ENCODE data around the gene RFC4.

The RFC4 gene

GRCh38 chr3:186789554-186790260 lies 16.6 kb downstream of the RFC4 start:
- Histone ChIP-seq H3K27me3 (ENCODE audit: control insufficient read depth in 5 of 5, insufficient read depth in 4 of 5, low read length in 5 of 5) (no peaks in the 10 kb centered on the region), H3K4me3 (ENCODE audit: low read depth in 1 of 5, low read length in 5 of 5) (no peak overlapping the region), H3K27ac (ENCODE audit: low read depth, low read length) (no peak overlapping the region), H3K4me1 (ENCODE audit: control insufficient read depth in 5 of 5, insufficient read depth in 5 of 5, low read length in 5 of 5) (peaks cover 6 to 39% (median 33%) of the 10 kb centered on the region in 5 donors), H3K9me3 (ENCODE audit: control insufficient read depth in 5 of 5, low read length in 5 of 5) (no peaks in the 10 kb centered on the region), H3K36me3 (ENCODE audit: control insufficient read depth in 5 of 5, insufficient read depth in 5 of 5, low read length in 5 of 5) (peaks cover 58 to 76% (median 64%) of the 10 kb centered on the region in 5 donors), H3K9ac (ENCODE audit: low read length in 5 of 5) (no peak overlapping the region)

- Histone ChIP-seq H3K4me3 (ENCODE audit: low read depth in 1 of 5, low read length in 5 of 5) (no peak overlapping the region), H3K27me3 (ENCODE audit: control insufficient read depth in 5 of 5, insufficient read depth in 4 of 5, low read length in 5 of 5) (no peaks in the 10 kb centered on the region), H3K4me1 (ENCODE audit: control insufficient read depth in 5 of 5, insufficient read depth in 5 of 5, low read length in 5 of 5) (peaks cover 7 to 44% (median 41%) of the 10 kb centered on the region in 5 donors), H3K36me3 (ENCODE audit: control insufficient read depth in 5 of 5, insufficient read depth in 5 of 5, low read length in 5 of 5) (peaks cover 54 to 73% (median 65%) of the 10 kb centered on the region in 5 donors), H3K27ac (ENCODE audit: low read depth, low read length) (no peak overlapping the region), H3K9me3 (ENCODE audit: control insufficient read depth in 5 of 5, low read length in 5 of 5) (no peaks in the 10 kb centered on the region), H3K9ac (ENCODE audit: low read length in 5 of 5) (no peak overlapping the region)
These were observed 17.6 kb downstream of the RFC4 start for GRCh38 chr3:186788482-186789370.

DNA sequence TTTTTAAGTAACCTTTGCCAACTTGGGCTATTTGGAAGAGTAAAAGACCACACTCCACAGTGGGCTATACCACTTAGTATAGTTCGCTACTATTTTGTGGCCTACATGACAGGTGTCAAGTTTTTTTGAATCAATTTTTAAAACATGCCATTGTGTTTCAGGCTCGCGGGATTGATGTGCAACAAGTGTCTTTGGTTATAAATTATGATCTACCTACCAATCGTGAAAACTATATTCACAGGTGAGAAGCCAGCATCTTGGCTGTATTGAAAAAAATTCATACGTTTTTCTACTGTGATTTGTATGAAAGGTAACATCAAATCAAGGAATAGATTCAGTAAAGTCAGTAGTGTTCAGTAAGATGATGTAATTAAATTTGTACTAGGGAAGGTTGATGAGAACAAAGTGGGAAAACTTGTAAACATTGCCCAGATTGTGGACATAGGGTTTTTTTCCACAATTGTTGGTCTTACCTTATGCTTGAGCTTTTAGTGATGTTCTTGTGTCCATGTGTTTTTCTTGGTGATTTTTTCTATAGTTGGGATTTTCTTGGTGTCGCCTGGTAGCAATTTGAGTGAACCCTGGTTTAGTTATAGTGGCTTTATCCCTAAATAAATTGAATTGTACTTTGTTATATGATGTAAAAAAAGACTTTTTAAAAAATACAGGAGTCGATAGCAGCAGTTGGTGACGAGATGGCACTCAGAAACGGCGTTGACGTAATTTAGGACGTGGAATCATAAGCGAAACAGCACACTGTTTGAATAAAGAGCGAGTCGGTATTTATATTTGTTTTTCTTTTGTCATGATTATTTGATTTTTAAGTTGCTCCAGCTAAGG lies 18.4 kb downstream of the RFC4 start:
- Histone ChIP-seq H3K27me3 (ENCODE audit: control insufficient read depth in 5 of 5, insufficient read depth in 4 of 5, low read length in 5 of 5) (no peaks in the 10 kb centered on the region), H3K9me3 (ENCODE audit: control insufficient read depth in 5 of 5, low read length in 5 of 5) (no peaks in the 10 kb centered on the region), H3K27ac (ENCODE audit: low read depth, low read length) (peak overlapping the region; percentile 1), H3K9ac (ENCODE audit: low read length in 5 of 5) (no peak overlapping the region), H3K4me3 (ENCODE audit: low read depth in 1 of 5, low read length in 5 of 5) (no peak overlapping the region), H3K36me3 (ENCODE audit: control insufficient read depth in 5 of 5, insufficient read depth in 5 of 5, low read length in 5 of 5) (peaks cover 54 to 68% (median 64%) of the 10 kb centered on the region in 5 donors), H3K4me1 (ENCODE audit: control insufficient read depth in 5 of 5, insufficient read depth in 5 of 5, low read length in 5 of 5) (peaks cover 10 to 44% (median 42%) of the 10 kb centered on the region in 5 donors)

GRCh38 chr3:186786922-186787321 lies 19.4 kb downstream of the RFC4 start:
- peak overlapping the region; percentile 1 for H3K27ac ChIP-seq (ENCODE audit: low read depth, low read length)
- H3K4me3 ChIP-seq (ENCODE audit: low read depth in 1 of 5, low read length in 5 of 5), result peak overlapping the region in 2 of 5 donors; percentile 19 to 97
- H3K36me3 ChIP-seq (ENCODE audit: control insufficient read depth in 5 of 5, insufficient read depth in 5 of 5, low read length in 5 of 5), result peaks cover 54 to 62% (median 61%) of the 10 kb centered on the region in 5 donors
- H3K27me3 ChIP-seq (ENCODE audit: control insufficient read depth in 5 of 5, insufficient read depth in 4 of 5, low read length in 5 of 5), result no peaks in the 10 kb centered on the region
- peaks cover 10 to 51% (median 49%) of the 10 kb centered on the region in 5 donors for H3K4me1 ChIP-seq (ENCODE audit: control insufficient read depth in 5 of 5, insufficient read depth in 5 of 5, low read length in 5 of 5)
- no peaks in the 10 kb centered on the region for H3K9me3 ChIP-seq (ENCODE audit: control insufficient read depth in 5 of 5, low read length in 5 of 5)
- peak overlapping the region in 2 of 5 donors; percentile 7 to 22 for H3K9ac ChIP-seq (ENCODE audit: low read length in 5 of 5)

DNA sequence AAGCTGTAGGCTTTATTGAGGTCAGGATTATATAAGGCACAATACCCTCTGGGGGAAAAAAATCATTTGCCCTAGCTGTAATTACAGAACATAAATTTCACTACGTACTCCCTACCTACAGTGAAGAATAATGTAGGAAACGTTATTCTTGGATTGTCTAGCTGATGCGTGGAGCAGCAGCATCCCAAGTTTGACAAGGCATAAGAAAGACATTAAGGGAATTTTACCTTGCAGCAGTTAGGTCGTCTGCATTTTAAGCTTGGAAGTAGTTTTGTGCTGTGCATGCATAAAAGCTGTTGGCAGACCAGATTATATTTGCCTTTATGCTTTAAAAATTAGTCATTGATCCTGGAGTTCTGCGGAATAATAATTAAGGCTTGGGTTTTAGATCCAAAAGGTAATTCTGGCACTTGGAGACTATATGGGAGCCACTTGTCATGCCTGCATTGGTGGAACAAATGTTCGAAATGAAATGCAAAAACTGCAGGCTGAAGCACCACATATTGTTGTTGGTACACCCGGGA lies 20.7 kb downstream of the RFC4 start:
- Histone ChIP-seq H3K27ac (ENCODE audit: low read depth, low read length) (peak overlapping the region; percentile 100), H3K9me3 (ENCODE audit: control insufficient read depth in 5 of 5, low read length in 5 of 5) (no peaks in the 10 kb centered on the region), H3K4me1 (ENCODE audit: control insufficient read depth in 5 of 5, insufficient read depth in 5 of 5, low read length in 5 of 5) (peaks cover 10 to 51% (median 49%) of the 10 kb centered on the region in 5 donors), H3K27me3 (ENCODE audit: control insufficient read depth in 5 of 5, insufficient read depth in 4 of 5, low read length in 5 of 5) (no peaks in the 10 kb centered on the region), H3K4me3 (ENCODE audit: low read depth in 1 of 5, low read length in 5 of 5) (peak overlapping the region; percentile 83 to 100 (median 100)), H3K9ac (ENCODE audit: low read length in 5 of 5) (peak overlapping the region; percentile 19 to 100 (median 100)), H3K36me3 (ENCODE audit: control insufficient read depth in 5 of 5, insufficient read depth in 5 of 5, low read length in 5 of 5) (peaks cover 54 to 61% (median 59%) of the 10 kb centered on the region in 5 donors)

- H3K27me3 ChIP-seq (ENCODE audit: control insufficient read depth in 5 of 5, insufficient read depth in 4 of 5, low read length in 5 of 5), result no peaks in the 10 kb centered on the region
- H3K4me1 ChIP-seq (ENCODE audit: control insufficient read depth in 5 of 5, insufficient read depth in 5 of 5, low read length in 5 of 5), result peaks cover 10 to 51% (median 49%) of the 10 kb centered on the region in 5 donors
- peaks cover 52 to 56% (median 53%) of the 10 kb centered on the region in 5 donors for H3K36me3 ChIP-seq (ENCODE audit: control insufficient read depth in 5 of 5, insufficient read depth in 5 of 5, low read length in 5 of 5)
- H3K27ac ChIP-seq (ENCODE audit: low read depth, low read length), result peak overlapping the region; percentile 100
- H3K4me3 ChIP-seq (ENCODE audit: low read depth in 1 of 5, low read length in 5 of 5), result peak overlapping the region; percentile 83 to 100 (median 100)
- H3K9ac ChIP-seq (ENCODE audit: low read length in 5 of 5), result peak overlapping the region; percentile 100
- H3K9me3 ChIP-seq (ENCODE audit: control insufficient read depth in 5 of 5, low read length in 5 of 5), result no peaks in the 10 kb centered on the region
These were observed 21.3 kb downstream of the RFC4 start for GRCh38 chr3:186784820-186785494.

- Histone ChIP-seq H3K36me3 (ENCODE audit: control insufficient read depth in 5 of 5, insufficient read depth in 5 of 5, low read length in 5 of 5) (peaks cover 43 to 46% (median 45%) of the 10 kb centered on the region in 5 donors), H3K27ac (ENCODE audit: low read depth, low read length) (peak overlapping the region; percentile 100), H3K27me3 (ENCODE audit: control insufficient read depth in 5 of 5, insufficient read depth in 4 of 5, low read length in 5 of 5) (no peaks in the 10 kb centered on the region), H3K4me1 (ENCODE audit: control insufficient read depth in 5 of 5, insufficient read depth in 5 of 5, low read length in 5 of 5) (peaks cover 10 to 51% (median 46%) of the 10 kb centered on the region in 5 donors), H3K4me3 (ENCODE audit: low read depth in 1 of 5, low read length in 5 of 5) (peak overlapping the region; percentile 97 to 100 (median 100)), H3K9ac (ENCODE audit: low read length in 5 of 5) (peak overlapping the region; percentile 100), H3K9me3 (ENCODE audit: control insufficient read depth in 5 of 5, low read length in 5 of 5) (no peaks in the 10 kb centered on the region)
These were observed 22.4 kb downstream of the RFC4 start for GRCh38 chr3:186783731-186784515.

GRCh38 chr3:186783058-186783730 lies 23.1 kb downstream of the RFC4 start, which contains the start of gene EIF4A2:
Gene EIF4A2, plus strand, starts transcription at chr3:186783577. Its CDS starts 34 bp downstream, at chr3:186783611.
- peak within 1 kb of the TSS; percentile 97 to 100 (median 100) for H3K4me3 ChIP-seq (ENCODE audit: low read depth in 1 of 5, low read length in 5 of 5)
- peaks cover 10 to 51% (median 44%) of the 10 kb centered on the region in 5 donors for H3K4me1 ChIP-seq (ENCODE audit: control insufficient read depth in 5 of 5, insufficient read depth in 5 of 5, low read length in 5 of 5)

More at GRCh38 chr3:186783058-186783730, 23.1 kb downstream of the RFC4 start, which contains the start of gene EIF4A2:
- H3K27ac ChIP-seq (ENCODE audit: low read depth, low read length), result peak within 1 kb of the TSS; percentile 100
- H3K36me3 ChIP-seq (ENCODE audit: control insufficient read depth in 5 of 5, insufficient read depth in 5 of 5, low read length in 5 of 5), result peaks cover 36 to 39% (median 38%) of the 10 kb centered on the region in 5 donors
- no peaks in the 10 kb centered on the region for H3K27me3 ChIP-seq (ENCODE audit: control insufficient read depth in 5 of 5, insufficient read depth in 4 of 5, low read length in 5 of 5)
- peak within 1 kb of the TSS; percentile 100 for H3K9ac ChIP-seq (ENCODE audit: low read length in 5 of 5)
- H3K9me3 ChIP-seq (ENCODE audit: control insufficient read depth in 5 of 5, low read length in 5 of 5), result no peaks in the 10 kb centered on the region

Measured in subcutaneous abdominal adipose tissue (tissue), 5 donors.